ENCODE data around the gene GALNT15. TPM values are rescaled to one million over a fixed set of nuclear protein-coding genes. Genes with fewer than 3 reads are reported as not detected.
A peak's percentile ranks its signal among the peaks of the same experiment; 100 is the strongest.

GALNT15 gene
- total RNA-seq, 2 experiments from 2014 or later: not detected

DNA sequence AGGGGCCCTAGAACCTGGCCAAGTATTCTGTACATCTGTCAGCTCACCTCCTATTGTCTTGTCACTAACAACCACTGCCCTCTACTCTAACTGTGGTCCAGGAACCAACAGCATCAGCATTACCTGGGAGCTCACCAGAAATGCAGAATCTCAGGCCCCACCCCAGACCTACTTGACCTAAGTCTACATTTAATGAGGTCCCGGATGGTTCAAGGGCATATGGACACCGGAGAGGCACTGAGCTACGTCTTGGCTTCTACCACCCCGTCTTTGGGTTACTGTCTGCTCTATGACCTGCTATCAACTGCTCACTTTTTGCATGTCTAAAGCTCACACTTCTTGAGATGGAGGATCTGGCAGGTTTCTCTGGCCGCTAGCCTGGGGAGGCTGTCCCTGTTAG lies 8.1 kb downstream of the GALNT15 start:
- Mint-ChIP-seq H3K4me1 (ENCODE audit: low read depth) (no peaks in the 10 kb centered on the region), H3K36me3 (ENCODE audit: low read depth) (no peaks in the 10 kb centered on the region), H3K27ac (no peak overlapping the region), H3K4me3 (no peak overlapping the region), H3K27me3 (peaks cover 12% of the 10 kb centered on the region), H3K9me3 (no peaks in the 10 kb centered on the region)
- ATAC-seq: no peak
- ChIA-PET POLR2A (no interaction called here), CTCF (interaction anchor here (1.8 kb wide), 1 partner anchor 133 kb away, joined by 13 read pairs; no protein-coding TSS in a partner anchor)
- DNase-seq: no peak
- intact Hi-C loops (cut with micrococcal nuclease): no loop called here
- TF ChIP-seq, protein P1, sequence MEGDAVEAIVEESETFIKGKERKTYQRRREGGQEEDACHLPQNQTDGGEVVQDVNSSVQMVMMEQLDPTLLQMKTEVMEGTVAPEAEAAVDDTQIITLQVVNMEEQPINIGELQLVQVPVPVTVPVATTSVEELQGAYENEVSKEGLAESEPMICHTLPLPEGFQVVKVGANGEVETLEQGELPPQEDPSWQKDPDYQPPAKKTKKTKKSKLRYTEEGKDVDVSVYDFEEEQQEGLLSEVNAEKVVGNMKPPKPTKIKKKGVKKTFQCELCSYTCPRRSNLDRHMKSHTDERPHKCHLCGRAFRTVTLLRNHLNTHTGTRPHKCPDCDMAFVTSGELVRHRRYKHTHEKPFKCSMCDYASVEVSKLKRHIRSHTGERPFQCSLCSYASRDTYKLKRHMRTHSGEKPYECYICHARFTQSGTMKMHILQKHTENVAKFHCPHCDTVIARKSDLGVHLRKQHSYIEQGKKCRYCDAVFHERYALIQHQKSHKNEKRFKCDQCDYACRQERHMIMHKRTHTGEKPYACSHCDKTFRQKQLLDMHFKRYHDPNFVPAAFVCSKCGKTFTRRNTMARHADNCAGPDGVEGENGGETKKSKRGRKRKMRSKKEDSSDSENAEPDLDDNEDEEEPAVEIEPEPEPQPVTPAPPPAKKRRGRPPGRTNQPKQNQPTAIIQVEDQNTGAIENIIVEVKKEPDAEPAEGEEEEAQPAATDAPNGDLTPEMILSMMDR (IDR thresholded peaks at IDR 0.05): no peak

DNA sequence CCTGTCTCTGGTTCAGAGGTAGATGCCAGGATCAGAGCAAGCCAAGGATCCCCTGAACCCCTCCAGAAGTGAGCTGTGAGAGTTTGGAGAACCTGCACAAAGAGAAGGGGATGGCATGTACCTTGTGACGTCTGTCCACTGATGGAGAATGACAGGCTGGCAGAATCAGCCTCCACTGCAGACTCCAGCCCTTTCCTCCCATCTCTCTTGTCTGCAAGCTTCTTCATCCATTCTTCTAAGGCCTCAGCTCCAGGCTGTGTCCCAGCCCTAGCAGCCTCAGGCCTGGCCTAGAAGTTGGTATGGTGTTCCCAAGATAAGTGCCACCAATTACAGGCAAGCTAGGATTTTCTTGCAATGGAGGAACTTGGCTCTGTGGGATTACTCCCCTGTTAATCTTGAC lies 8.6 kb downstream of the GALNT15 start:
- no peak overlapping the region for H3K4me3 Mint-ChIP-seq
- CTCF ChIA-PET: interaction anchor here (1.8 kb wide), 1 partner anchor 134 kb away, joined by 13 read pairs; no protein-coding TSS in a partner anchor
- DNase-seq (no peak), ATAC-seq (no peak)
- peaks cover 8% of the 10 kb centered on the region for H3K27me3 Mint-ChIP-seq
- TF ChIP-seq, protein P1 (IDR thresholded peaks at IDR 0.05): no peak
- intact Hi-C loops (cut with micrococcal nuclease): no loop called here
- POLR2A ChIA-PET: no interaction called here
- no peak overlapping the region for H3K27ac Mint-ChIP-seq
- H3K9me3 Mint-ChIP-seq: no peaks in the 10 kb centered on the region
- no peaks in the 10 kb centered on the region for H3K36me3 Mint-ChIP-seq (ENCODE audit: low read depth)
- no peaks in the 10 kb centered on the region for H3K4me1 Mint-ChIP-seq (ENCODE audit: low read depth)

DNA sequence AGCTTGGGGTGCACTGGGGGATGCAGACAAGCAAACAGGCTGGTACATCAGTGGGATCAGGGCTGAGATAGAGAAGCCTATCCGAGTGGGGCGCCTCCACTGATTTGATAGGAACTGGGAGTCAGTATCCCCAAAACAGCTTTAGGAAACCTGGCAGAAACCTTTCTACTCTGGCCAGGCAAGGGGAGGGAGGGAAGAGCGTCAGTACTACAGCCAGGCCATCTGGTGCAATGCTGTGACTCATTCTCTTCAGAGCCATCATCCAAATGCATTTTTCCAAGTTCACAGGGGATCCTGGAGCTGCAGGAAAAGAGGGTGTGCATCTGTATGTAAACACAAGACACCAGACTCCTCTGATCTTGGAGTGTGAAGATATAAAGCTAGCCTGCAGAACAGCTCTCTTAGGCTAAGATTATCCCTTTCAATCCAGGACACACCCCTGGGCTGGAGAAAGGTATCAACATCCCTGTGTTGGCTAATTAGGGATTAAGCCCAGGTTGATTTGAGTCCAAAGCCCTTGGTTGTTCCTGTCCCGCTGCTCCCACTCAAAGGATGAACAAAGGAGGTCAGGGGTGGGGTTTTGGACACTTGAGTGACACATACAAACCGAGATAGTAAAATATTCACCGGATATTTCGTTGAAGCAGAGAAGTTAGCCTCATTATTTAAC lies 9.3 kb downstream of the GALNT15 start:
- ATAC-seq (no peak), DNase-seq (no peak)
- Mint-ChIP-seq H3K36me3 (ENCODE audit: low read depth) (no peaks in the 10 kb centered on the region), H3K9me3 (no peaks in the 10 kb centered on the region), H3K4me3 (no peak overlapping the region), H3K27ac (no peak overlapping the region), H3K27me3 (peaks cover 4% of the 10 kb centered on the region), H3K4me1 (ENCODE audit: low read depth) (no peaks in the 10 kb centered on the region)
- intact Hi-C loops (cut with micrococcal nuclease): no loop called here
- POLR2A ChIA-PET: no interaction called here
- TF ChIP-seq, protein P1 (IDR thresholded peaks at IDR 0.05): no peak
- CTCF ChIA-PET: interaction anchor here (1.8 kb wide), 1 partner anchor 134 kb away, joined by 13 read pairs; no protein-coding TSS in a partner anchor

DNA sequence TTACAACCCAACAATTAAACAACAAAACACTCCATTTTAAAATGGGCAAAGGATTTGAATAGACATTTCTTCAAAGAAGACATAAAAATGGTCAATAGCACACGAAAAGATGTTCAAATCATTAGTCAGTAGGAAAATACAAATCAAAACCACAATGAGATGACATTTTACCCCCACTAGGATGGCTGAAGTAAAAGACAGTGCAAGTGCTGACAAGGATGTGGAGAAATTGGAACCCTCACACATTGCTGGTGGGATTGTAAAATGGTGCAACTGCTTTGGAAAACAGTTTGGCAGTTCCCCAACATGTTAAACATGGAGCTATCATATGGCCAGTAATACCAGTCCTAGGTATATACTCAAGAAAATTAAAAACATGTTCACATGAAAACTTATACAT lies 11.6 kb downstream of the GALNT15 start:
- CTCF ChIA-PET: no interaction called here
- no peak overlapping the region for H3K4me3 Mint-ChIP-seq
- POLR2A ChIA-PET: interaction anchor here (1.4 kb wide), 1 partner anchor 50 kb away, joined by 3 read pairs; no protein-coding TSS in a partner anchor
- peaks cover 2% of the 10 kb centered on the region for H3K27me3 Mint-ChIP-seq
- no peaks in the 10 kb centered on the region for H3K36me3 Mint-ChIP-seq (ENCODE audit: low read depth)
- intact Hi-C loops (cut with micrococcal nuclease): no loop called here
- DNase-seq (no peak), ATAC-seq (no peak)
- TF ChIP-seq, protein P1 (IDR thresholded peaks at IDR 0.05): no peak
- no peaks in the 10 kb centered on the region for H3K4me1 Mint-ChIP-seq (ENCODE audit: low read depth)
- no peak overlapping the region for H3K27ac Mint-ChIP-seq
- H3K9me3 Mint-ChIP-seq: no peaks in the 10 kb centered on the region

DNA sequence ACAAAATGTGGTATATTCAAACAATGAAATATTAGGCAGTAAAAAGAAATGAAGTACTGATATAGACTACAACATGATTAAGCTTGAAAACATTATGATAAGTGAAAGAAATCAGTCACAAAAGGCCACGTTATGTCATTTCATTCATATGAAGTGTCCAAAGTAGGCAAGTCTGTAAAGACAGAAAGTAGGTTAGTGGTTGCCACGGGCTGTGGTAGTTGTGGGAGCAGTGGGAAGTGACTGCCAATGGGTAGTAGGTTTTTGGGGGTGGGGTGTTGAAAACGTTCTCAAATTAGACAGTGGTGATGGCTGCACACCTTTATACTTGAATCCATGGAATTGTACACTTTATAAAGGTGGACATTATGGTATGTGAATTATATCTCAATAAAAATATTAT lies 12.1 kb downstream of the GALNT15 start:
- Mint-ChIP-seq H3K4me3 (no peak overlapping the region), H3K27ac (no peak overlapping the region), H3K36me3 (ENCODE audit: low read depth) (no peaks in the 10 kb centered on the region), H3K27me3 (peaks cover 2% of the 10 kb centered on the region), H3K9me3 (no peaks in the 10 kb centered on the region), H3K4me1 (ENCODE audit: low read depth) (no peaks in the 10 kb centered on the region)
- intact Hi-C loops (cut with micrococcal nuclease): no loop called here
- TF ChIP-seq, protein P1 (IDR thresholded peaks at IDR 0.05): no peak
- no peak for ATAC-seq
- ChIA-PET POLR2A (interaction anchor here (1.4 kb wide), 1 partner anchor 50 kb away, joined by 3 read pairs; no protein-coding TSS in a partner anchor), CTCF (no interaction called here)
- DNase-seq: peak; percentile 31
